Stimulated activated naive B cell treated with anti-CD40 and anti-IgM and Interleukin-4, amounts not matched to agents 10 μg/mL and 1 μg/mL and 100 μg/mL, for 72 hours (primary cell): ENCODE results near the gene NOP9.

Experiments used
- ATAC-seq, 2 donors: fragments of 150-1000 bp; cut with Tn5 transposase; replicated peaks; 2 replicates each; pipeline ENCODE4 v1.10.0; 2021; ENCODE audit warnings: moderate library complexity in 1 of 2
- DNase-seq: peaks from one replicate; pipeline ENCODE4 v3.0.0; 2021
- H3K27ac Mint-ChIP-seq: one replicate; pipeline ENCODE4 v1.8.0; 2022; ENCODE audit warnings: mild to moderate bottlenecking, mixed read lengths
- H3K27me3 Mint-ChIP-seq, 2 donors: one replicate each; pipeline ENCODE4 v1.8.0; 2022; ENCODE audit warnings: mixed read lengths in 2 of 2
- H3K36me3 Mint-ChIP-seq, 2 donors: one replicate each; pipeline ENCODE4 v1.8.0; 2022; ENCODE audit warnings: mixed read lengths in 2 of 2, mild to moderate bottlenecking in 1 of 2
- H3K4me1 Mint-ChIP-seq, 2 donors: one replicate each; pipeline ENCODE4 v1.8.0; 2022; ENCODE audit warnings: mixed read lengths in 2 of 2, mild to moderate bottlenecking in 1 of 2
- H3K4me3 Mint-ChIP-seq, 2 donors: one replicate each; pipeline ENCODE4 v1.8.0; 2022; ENCODE audit warnings: mild to moderate bottlenecking in 2 of 2, mixed read lengths in 2 of 2, moderate library complexity in 1 of 2
- H3K9me3 Mint-ChIP-seq, 2 donors: one replicate each; pipeline ENCODE4 v1.8.0; 2022; ENCODE audit warnings: mixed read lengths in 2 of 2, mild to moderate bottlenecking in 1 of 2

NOP9 gene

DNA sequence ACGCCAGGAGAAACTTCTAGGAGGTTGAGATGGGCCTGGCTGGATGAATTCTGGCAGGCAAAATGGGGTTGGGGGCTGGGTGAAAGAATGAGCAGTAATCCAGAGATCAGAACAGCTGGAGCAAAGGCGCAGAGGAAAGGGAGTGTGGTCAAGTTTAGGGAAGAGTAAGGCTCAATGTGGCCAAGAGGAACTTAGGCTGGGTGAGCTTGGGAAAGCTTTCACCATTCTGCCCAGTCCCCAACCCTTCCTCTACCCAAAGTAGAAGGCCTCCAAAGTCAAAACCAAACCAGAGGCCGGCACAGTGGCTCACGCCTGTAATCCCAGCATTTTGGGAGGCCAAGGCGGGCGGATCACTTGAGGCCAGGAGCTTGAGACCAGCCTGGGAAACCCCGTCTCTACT is 18.0 kb upstream of the NOP9 start:
- H3K27me3 Mint-ChIP-seq, result no peaks in the 10 kb centered on the region
- no peak overlapping the region for H3K4me3 Mint-ChIP-seq
- no peak overlapping the region for H3K27ac Mint-ChIP-seq
- DNase-seq, result no peak
- H3K36me3 Mint-ChIP-seq, result peaks cover 12 to 15% of the 10 kb centered on the region in 2 donors
- ATAC-seq, result no peak
- peaks cover 54 to 69% of the 10 kb centered on the region in 2 donors for H3K4me1 Mint-ChIP-seq
- H3K9me3 Mint-ChIP-seq, result peaks cover 7 to 8% of the 10 kb centered on the region in 2 donors

DNA sequence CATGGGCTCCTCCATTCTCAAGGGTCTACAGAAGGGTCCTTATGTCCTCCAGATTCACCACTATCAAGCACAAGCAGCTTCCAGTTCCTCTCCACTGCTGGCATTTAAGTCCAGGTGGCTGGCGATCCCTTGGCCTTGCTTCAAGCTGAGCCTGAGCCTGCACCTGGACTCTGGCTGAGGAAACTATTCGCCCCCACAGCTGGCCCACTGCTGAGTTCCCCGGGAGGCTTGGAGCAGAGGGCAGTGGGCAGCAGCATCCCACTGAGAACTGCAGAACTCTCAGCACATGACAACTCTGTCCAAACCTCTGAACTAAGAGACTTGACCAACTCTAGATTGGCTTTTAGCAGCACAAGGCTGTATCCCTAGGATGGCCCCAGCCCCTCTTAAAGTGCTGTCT is 16.9 kb upstream of the NOP9 start:
- Mint-ChIP-seq H3K27me3 (no peaks in the 10 kb centered on the region), H3K4me1 (peaks cover 47 to 63% of the 10 kb centered on the region in 2 donors), H3K27ac (no peak overlapping the region), H3K9me3 (peaks cover 7 to 8% of the 10 kb centered on the region in 2 donors), H3K36me3 (peaks cover 12 to 13% of the 10 kb centered on the region in 2 donors), H3K4me3 (no peak overlapping the region)
- DNase-seq (no peak), ATAC-seq (no peak)

DNA sequence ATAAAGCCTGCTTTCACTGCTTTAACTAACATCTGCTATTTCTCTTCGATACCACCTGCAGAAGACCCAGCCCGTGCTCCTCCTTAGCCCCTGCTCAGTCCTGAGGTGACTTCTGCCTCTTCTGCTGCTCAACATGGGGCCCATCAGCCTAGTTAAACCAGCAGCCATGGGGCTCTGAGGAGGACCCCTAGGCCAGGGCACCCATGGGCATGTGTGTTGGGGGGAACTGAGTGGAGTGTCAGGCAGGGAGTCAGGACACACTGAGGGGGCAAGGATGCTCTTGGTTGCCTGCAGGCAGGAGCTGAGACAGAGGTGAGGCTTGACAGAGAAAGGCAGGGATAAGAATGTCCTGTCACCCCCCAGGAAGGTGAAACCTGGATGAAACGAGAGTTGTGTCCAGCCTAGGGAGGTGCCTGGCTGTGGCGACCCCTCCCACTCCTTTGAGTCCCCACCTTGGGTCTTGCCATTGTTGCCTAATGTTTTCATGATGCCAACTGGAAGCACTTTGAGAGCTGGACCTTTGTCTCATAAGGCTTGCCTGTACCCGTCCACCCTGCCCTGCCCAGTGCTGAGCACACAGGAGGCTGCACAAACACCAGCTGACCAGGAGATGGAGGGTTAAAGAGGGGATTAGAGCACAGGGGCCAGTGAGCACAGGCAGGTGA is 15.7 kb upstream of the NOP9 start:
- no peak overlapping the region for H3K27ac Mint-ChIP-seq

DNA sequence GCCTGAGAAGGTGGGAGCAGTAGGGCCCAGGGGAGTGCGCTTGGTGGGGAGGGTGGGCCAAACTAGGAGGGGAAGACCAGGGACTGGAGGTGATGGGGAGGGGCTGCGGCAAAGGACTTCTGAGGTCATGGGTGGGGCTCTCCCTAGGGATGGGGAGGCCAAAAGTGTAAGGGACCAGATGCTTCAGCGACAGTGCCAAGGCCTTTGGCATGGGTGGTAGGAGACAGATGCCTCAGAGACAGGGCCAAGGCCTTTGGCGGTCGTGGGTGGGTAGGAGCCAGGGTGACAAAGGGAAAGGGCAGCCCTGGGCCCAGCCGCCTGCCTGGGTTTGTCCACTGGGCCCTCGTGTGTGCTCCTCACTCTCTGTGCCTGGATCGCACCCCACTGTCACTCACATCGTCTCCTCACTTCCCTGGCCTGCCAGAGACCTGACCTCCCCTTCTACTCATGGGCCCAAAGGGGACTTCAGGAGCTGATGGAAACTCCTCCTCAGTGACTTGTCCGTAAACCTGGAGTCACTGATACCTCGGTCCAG is 15.1 kb upstream of the NOP9 start:
- Mint-ChIP-seq H3K27me3 (no peaks in the 10 kb centered on the region), H3K4me3 (no peak overlapping the region), H3K36me3 (peaks cover 4 to 9% of the 10 kb centered on the region in 2 donors), H3K9me3 (no peaks in the 10 kb centered on the region), H3K4me1 (peaks cover 36 to 60% of the 10 kb centered on the region in 2 donors), H3K27ac (no peak overlapping the region)
- DNase-seq (no peak), ATAC-seq (no peak)

More for the DNA sequence above, 15.7 kb upstream of the NOP9 start:
- Mint-ChIP-seq H3K9me3 (no peaks in the 10 kb centered on the region), H3K4me3 (no peak overlapping the region), H3K36me3 (peaks cover 4 to 9% of the 10 kb centered on the region in 2 donors), H3K27me3 (no peaks in the 10 kb centered on the region), H3K4me1 (peaks cover 41 to 60% of the 10 kb centered on the region in 2 donors)
- ATAC-seq (no peak), DNase-seq (no peak)

DNA sequence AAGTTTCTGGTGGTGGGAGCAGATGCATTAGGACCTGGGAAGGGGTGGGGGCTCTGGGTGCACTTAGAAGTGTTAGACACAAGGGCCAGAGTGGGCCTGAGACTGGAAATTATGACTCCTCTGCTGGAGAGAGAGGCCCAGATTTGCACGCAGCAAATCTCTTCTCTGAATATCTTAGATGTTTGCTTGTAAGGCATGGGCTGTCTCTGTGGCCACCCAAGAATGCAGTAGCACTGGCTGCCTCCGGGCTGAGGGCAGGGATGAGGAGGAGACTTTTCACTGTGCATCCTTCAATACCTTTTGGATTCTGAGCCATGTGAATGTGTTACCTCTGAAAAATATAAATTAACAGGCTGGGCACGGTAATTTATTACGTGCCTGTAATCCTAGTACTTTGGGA is 14.3 kb upstream of the NOP9 start:
- H3K4me1 Mint-ChIP-seq, result peaks cover 34 to 60% of the 10 kb centered on the region in 2 donors
- no peaks in the 10 kb centered on the region for H3K9me3 Mint-ChIP-seq
- no peaks in the 10 kb centered on the region for H3K27me3 Mint-ChIP-seq
- no peak overlapping the region for H3K27ac Mint-ChIP-seq
- ATAC-seq (no peak), DNase-seq (no peak)
- H3K4me3 Mint-ChIP-seq, result no peak overlapping the region
- peaks cover 5 to 15% of the 10 kb centered on the region in 2 donors for H3K36me3 Mint-ChIP-seq

DNA sequence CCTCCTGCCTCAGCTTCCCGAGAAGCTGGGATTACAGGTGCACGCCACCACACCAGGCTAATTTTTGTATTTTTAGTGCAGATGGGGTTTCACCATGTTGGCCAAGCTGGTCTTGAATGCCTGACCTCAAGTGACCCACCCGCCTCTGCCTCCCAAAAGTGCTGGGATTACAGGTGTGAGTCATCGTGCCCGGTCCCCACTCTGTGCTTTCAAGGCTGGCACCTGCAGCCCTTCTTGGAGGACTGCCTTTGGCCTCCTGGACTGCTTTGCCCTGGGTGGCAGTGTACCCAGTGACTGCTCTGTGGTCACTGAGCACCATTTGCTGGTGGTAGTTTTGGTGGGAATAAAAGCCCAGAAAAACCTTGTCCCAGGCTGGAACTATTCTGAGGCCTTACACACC is 12.7 kb upstream of the NOP9 start:
- Mint-ChIP-seq H3K4me3 (no peak overlapping the region), H3K9me3 (no peaks in the 10 kb centered on the region), H3K27ac (no peak overlapping the region), H3K27me3 (no peaks in the 10 kb centered on the region), H3K36me3 (peaks cover 16 to 31% of the 10 kb centered on the region in 2 donors), H3K4me1 (peaks cover 25 to 51% of the 10 kb centered on the region in 2 donors)
- DNase-seq (no peak), ATAC-seq (no peak)

DNA sequence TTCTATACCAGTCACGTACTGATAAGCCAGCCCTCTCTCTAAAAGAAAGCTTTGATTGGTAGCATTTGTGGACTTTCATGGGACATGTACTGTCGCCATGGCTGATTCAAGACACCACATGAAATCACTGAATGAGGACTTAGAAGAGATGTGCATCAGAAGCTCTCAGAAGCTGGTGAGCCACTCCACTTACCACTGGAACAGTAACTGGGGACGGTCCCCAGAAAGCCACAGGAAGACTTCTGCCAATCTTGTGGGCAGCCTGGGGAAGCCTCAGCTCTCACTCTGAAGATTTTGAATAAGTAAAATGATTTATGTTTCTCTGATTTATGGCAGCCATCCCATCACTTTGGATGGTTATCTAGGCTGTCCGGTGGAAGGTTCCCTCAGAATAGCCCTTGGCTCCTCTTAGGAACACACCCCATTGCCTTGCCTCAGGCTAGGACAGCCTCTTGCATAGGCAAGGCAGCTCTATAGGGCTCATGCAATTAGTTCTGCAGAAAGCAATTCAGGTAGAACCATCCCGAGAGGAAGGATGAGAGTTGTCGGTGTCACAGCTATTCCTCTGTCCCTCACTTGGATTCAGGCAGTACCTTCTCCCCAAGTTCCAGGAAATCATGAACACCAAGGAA is 9.9 kb upstream of the NOP9 start:
- H3K4me1 Mint-ChIP-seq, result peaks cover 22 to 43% of the 10 kb centered on the region in 2 donors
- no peak overlapping the region for H3K27ac Mint-ChIP-seq
- H3K4me3 Mint-ChIP-seq, result peak overlapping the region in 1 of 2 donors; percentile 53
- peaks cover 27 to 45% of the 10 kb centered on the region in 2 donors for H3K36me3 Mint-ChIP-seq
- peak; percentile 99 to 100 for ATAC-seq
- H3K9me3 Mint-ChIP-seq, result no peaks in the 10 kb centered on the region
- H3K27me3 Mint-ChIP-seq, result no peaks in the 10 kb centered on the region
- DNase-seq, result peak; percentile 57

DNA sequence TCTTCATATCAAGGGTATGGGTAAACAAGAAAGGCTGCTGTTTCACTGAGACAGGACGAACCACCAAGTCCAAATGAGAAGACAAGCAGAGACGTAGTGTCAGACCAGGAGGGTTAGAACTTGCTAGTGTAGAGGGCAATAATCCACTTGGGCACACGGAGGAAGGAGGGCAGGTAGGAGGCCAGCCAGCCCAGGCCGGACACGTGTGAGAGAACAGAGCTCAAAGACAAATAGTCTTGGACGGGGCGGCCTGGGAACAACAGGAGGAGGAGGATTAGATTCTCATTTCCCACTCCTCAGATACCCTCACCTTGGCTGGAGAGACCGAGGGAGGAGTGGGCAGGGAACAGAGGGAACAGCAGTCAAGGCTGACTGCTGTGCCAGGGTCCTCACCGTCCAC is 8.9 kb upstream of the NOP9 start:
- no peak for DNase-seq
- Mint-ChIP-seq H3K4me1 (peaks cover 22 to 40% of the 10 kb centered on the region in 2 donors), H3K27me3 (no peaks in the 10 kb centered on the region), H3K36me3 (peaks cover 29 to 53% of the 10 kb centered on the region in 2 donors), H3K9me3 (no peaks in the 10 kb centered on the region), H3K27ac (peak overlapping the region; percentile 53), H3K4me3 (no peak overlapping the region)
- no peak for ATAC-seq

DNA sequence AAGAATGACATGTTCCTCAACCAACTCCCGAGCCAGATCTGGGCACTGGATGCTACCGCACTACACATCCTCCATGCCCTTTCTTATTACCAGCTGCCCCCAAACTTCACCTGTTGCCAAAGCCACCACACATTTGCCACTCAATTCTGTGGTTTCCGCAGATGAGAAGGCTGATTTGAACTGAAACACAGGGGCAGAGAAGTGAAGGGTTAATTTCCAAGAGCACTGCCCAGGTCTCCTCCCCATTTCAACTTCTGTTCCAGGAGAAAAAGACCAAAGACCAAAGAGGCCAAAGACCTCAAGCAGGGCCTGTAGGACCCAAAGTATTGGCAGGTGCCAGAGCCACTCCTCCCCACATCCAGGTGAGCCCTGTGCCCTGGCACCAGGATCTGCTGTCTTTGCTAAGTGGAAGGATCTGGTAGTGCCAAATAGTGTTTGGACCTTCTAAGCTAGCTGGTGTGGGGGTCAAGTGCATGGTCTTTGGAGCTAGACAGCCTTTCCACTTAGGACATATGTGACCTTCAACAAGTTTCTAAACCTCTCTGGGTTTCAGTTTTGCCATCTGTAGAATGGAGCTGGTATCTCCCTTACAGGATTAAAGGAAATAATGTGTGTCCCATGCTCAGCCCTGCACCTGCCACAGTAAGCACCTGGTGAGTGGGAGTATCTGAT is 8.1 kb upstream of the NOP9 start:
- H3K4me3 Mint-ChIP-seq, result no peak overlapping the region
- H3K36me3 Mint-ChIP-seq, result peaks cover 33 to 61% of the 10 kb centered on the region in 2 donors
- H3K27ac Mint-ChIP-seq, result no peak overlapping the region
- H3K27me3 Mint-ChIP-seq, result no peaks in the 10 kb centered on the region
- H3K4me1 Mint-ChIP-seq, result peaks cover 30 to 49% of the 10 kb centered on the region in 2 donors
- H3K9me3 Mint-ChIP-seq, result no peaks in the 10 kb centered on the region
- DNase-seq (no peak), ATAC-seq (no peak)

DNA sequence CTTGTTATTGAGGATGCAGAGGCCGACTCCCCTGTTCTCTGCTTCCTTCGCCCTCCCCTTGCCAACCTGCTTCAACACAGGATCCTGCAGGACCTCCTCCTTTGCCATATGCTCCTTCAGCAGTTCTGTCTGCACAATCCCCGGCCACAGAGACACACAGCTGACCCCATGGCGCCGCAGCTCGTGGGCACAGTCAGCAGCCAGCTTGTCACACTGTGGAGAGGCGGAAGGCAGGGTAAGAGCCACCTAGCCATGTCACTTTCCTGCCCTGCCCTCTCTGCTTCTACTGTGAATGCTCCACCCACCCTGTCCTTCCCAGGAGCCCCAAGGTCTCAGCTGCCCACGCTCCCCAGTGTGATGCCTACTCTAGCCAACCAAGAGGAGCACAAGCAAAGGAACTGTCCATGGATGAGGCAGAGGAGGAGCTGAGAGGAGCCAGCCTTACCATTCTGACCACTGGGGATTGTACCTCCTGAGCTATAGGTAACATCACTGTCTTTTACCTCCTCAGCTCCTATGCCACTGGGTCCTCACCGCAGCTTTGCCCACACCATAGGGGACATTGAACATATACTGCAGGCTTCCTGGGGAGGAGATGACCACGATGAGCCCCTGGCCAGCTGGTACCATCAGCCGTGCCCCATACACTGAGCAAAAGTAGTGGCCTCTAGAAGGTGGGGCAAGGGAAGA is 7.4 kb upstream of the NOP9 start:
- Mint-ChIP-seq H3K4me3 (no peak overlapping the region), H3K36me3 (peaks cover 35 to 63% of the 10 kb centered on the region in 2 donors), H3K9me3 (no peaks in the 10 kb centered on the region), H3K27me3 (no peaks in the 10 kb centered on the region), H3K4me1 (peaks cover 35 to 55% of the 10 kb centered on the region in 2 donors), H3K27ac (no peak overlapping the region)
- DNase-seq (no peak), ATAC-seq (no peak)

DNA sequence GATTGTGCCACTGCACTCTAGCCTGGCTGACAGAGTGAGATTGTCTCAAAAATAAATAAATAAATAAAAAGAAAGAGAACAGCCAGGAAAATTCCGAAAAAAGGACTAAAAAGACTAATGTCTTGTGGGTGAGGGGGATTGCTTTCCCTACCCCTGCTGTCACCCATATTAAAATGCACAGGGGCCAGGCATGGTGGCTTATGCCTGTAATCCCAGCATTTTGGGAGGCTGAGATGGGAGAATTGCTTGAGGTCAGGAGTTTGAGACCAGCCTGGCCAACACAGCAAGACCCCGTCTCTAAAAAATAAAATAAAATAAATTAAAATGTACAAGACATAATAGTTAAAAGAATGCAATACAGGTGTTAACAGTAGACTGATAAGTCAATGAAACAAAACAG is 6.1 kb upstream of the NOP9 start:
- H3K4me1 Mint-ChIP-seq, result peaks cover 33 to 51% of the 10 kb centered on the region in 2 donors
- peaks cover 35 to 54% of the 10 kb centered on the region in 2 donors for H3K36me3 Mint-ChIP-seq
- no peak overlapping the region for H3K27ac Mint-ChIP-seq
- DNase-seq (no peak), ATAC-seq (no peak)
- no peaks in the 10 kb centered on the region for H3K27me3 Mint-ChIP-seq
- no peak overlapping the region for H3K4me3 Mint-ChIP-seq
- H3K9me3 Mint-ChIP-seq, result no peaks in the 10 kb centered on the region

DNA sequence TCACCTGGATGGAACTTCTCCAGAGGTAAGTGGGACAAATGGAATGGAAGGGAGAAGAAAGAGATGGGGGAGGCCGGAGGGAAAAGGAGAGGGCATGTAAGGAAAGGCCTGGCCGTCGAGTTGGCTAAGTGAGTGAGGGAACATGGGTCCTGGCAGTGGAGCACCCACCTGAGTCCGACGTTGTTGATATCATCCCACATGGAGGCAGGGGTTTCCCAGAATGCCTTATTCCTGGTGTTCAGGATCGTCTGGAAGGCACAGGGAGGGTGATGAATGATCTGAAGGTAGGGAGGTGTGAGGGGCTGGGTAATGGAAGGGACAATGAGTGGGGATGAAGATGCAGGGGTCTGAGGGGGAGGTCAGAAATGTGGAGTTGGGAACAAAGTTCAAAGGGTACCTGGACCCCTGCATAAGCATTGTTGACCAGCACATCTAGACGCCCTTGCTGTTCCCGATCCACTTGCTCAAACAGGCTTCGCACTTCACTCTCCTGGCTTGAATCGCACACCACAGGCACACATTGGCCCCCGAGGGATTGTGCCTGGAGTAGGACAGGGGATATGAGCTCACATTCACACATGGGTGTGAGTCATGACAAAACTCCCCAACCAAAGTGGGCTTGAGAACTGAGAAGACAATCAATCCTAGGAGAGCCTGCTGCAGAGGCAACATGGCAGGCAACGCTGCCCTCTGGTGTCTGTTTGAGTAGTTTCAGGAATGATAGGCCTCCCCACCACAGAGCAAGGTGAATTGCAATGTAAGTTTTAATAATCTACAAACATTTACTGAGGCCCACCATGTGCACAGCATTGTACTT is 3.1 kb upstream of the NOP9 start:
- peaks cover 24 to 45% of the 10 kb centered on the region in 2 donors for H3K36me3 Mint-ChIP-seq
- DNase-seq (peak; percentile 73), ATAC-seq (peak; percentile 76 to 80)
- H3K4me3 Mint-ChIP-seq, result peak overlapping the region; percentile 15 to 37
- peaks cover 34 to 50% of the 10 kb centered on the region in 2 donors for H3K4me1 Mint-ChIP-seq
- no peaks in the 10 kb centered on the region for H3K9me3 Mint-ChIP-seq
- H3K27me3 Mint-ChIP-seq, result no peaks in the 10 kb centered on the region
- peak overlapping the region; percentile 94 for H3K27ac Mint-ChIP-seq

DNA sequence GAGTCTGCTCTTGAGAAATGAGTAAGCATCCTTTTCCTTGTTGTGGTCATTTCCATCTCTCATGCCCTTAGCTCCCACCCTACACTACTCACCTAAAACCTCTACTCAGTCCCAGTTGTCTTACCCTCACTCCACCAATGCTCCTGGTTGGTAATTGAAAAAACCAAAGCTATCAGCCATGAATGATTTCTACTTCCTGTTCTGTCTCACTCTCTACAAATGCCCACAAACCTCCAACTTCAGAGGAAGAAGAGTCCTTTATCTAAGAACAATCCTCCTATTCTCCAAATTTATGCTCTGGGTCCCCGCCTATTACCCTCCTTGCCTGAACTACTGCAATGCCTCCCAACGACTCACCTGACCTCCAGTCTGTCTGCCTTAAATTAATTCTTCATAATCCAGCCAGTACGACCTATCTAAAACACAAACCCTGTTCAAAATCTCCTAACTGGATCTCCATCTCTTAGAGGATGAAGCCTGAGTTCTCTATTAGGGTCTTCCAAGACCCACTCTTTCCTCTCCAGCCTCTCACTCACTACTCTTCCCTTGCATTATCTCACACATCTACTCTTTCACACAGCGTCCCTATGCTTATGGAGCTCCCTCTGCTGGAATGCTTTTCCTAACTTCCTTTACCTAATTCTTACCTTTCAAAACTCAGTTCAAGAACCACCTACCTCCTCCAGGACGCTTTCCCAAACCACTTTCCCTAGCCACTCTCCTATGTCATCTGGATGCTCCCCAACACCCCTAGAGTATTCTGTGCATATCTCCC is 2.3 kb upstream of the NOP9 start:
- Mint-ChIP-seq H3K36me3 (peaks cover 24 to 45% of the 10 kb centered on the region in 2 donors), H3K27me3 (no peaks in the 10 kb centered on the region), H3K4me3 (no peak overlapping the region), H3K27ac (peak overlapping the region; percentile 56), H3K4me1 (peaks cover 31 to 43% of the 10 kb centered on the region in 2 donors), H3K9me3 (no peaks in the 10 kb centered on the region)
- DNase-seq (no peak), ATAC-seq (peak; percentile 12 to 22)
